Activated T-helper 1 cell treated with Interleukin-2 at 50 U/mL for 16 hours (primary cell): Measurements from ENCODE around the gene TUBGCP2.
"Not testable (repeated sequence)": the region's sequence is repeated elsewhere in the genome, so short reads cannot be mapped to it uniquely, and the experiment has no call there.

Experiments used
- DNase-seq: peaks from one replicate; pipeline ENCODE4 v3.0.0-alpha.2; 2020; ENCODE audit warnings: low read depth

TUBGCP2 gene

DNA sequence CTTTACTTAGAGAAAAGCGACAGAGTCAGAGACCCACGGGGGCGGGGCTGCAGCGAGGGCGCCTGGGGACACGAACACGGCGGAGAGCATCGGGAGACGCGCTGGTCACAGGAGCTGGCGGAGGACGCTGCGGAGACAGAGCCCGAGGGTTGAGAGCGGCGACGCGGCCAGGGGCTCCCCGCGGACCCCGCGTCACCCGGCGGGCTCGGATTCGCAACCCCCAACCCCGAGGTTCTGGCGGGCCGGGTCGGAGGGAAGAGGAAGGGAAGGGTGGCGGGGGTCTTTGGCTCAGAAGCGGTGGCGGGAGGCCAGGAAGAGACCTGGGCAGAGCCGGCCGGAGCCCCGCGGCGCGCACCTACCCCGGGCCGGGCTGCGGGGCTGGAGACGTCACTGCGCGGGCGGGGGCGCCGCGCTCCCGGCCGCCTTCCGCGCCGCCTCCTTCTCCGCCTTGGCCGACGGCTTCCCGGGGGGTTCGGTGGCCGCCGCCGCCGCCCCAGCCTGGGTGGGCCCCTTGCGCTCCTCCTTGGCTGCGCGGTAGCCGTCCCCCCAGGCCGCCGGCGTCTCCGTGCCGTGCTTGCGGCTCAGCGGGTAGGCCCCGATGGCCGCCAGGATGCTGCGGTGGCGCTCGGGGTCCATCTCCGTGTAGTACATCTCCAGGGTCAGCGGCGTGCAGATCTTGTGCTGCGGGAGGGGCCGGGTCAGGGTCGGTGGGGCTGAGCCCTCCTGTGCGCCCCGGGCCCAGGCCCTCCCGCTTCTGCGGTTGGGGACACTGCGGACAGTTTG, 17.0 kb upstream of the TUBGCP2 start:
- no peak for DNase-seq

- DNase-seq: no peak
Observed at GRCh38 chr10:133324857-133325260, 16.2 kb upstream of the TUBGCP2 start.

GRCh38 chr10:133324198-133324792, 15.6 kb upstream of the TUBGCP2 start:
- peak; percentile 36 for DNase-seq

DNA sequence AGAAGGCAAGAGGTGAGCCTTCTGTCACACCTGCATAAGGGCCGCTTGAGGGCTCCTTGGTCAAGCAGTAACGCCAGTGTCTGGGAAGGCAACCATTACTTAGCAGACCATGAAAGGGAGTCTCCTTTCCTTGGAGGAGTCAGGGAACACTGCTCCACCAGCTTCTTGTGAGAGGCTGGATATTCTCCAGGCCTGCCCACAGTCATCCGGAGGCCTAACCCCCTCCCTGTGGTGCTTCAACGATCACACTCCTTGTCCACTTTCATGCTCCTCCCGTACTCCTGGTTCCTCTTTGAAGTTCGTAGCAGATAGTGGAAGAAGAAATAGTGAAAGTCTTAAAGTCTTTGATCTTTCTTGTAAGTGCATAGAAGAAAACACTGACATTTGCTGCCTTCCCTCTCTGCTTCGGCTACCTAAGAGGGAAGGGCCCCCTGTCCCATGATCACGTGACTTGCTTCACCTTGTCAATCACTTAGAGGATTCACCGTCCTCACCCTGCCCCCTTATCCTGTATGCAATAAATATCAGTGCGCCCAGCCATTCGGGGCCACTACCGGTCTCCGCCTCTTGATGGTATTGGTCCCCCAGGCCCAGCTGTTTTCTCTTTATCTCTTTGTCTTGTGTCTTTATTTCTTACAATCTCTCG, 13.5 kb upstream of the TUBGCP2 start:
- DNase-seq: not testable (repeated sequence)

GRCh38 chr10:133320852-133321422, 12.3 kb upstream of the TUBGCP2 start:
- DNase-seq: not testable (repeated sequence)

- peak; percentile 45 for DNase-seq
Observed at GRCh38 chr10:133318494-133319127, 9.9 kb upstream of the TUBGCP2 start.

- no peak for DNase-seq
Observed at GRCh38 chr10:133316732-133317131, 8.1 kb upstream of the TUBGCP2 start.

DNA sequence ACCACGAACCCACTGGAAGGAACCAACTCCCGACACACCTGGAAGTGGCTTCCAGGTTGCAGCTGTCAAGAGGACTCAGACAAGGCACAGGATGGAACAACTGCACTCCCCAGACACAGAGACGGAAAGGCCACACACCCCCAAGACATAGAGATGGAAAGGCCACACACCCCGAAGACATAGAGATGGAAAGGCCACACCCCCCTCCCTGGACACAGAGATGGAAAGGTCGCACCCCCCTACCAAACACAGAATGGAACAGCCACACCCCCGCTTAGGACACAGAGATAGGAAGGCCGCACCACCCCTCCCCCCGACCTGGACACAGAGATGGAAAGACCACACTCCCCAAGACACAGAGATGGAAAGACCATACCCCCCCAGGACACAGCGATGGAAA, 7.6 kb upstream of the TUBGCP2 start:
- no peak for DNase-seq

GRCh38 chr10:133315847-133316246, 7.2 kb upstream of the TUBGCP2 start:
- DNase-seq: no peak

- no peak for DNase-seq
Observed at GRCh38 chr10:133314911-133315310, 6.2 kb upstream of the TUBGCP2 start.

GRCh38 chr10:133313192-133313591, 4.5 kb upstream of the TUBGCP2 start:
- no peak for DNase-seq

DNA sequence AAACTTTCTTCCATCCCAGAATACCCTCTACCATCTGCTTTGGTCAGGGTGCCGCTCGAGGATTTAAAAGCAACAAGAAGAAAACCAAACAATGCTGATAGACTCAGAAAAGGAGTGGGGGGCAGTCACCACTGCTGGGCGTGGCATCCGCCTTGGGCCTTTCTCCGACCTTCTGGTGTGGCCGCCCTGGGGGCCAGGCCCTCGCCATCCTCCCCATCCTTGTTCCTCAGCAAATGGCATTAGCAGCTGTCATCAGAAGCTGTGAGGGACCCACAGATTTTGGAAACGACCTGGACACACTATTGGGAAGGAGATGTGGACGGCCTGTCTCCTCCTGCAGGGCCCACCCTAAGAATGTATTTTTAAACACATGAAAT, 4.1 kb upstream of the TUBGCP2 start:
- DNase-seq: no peak

DNA sequence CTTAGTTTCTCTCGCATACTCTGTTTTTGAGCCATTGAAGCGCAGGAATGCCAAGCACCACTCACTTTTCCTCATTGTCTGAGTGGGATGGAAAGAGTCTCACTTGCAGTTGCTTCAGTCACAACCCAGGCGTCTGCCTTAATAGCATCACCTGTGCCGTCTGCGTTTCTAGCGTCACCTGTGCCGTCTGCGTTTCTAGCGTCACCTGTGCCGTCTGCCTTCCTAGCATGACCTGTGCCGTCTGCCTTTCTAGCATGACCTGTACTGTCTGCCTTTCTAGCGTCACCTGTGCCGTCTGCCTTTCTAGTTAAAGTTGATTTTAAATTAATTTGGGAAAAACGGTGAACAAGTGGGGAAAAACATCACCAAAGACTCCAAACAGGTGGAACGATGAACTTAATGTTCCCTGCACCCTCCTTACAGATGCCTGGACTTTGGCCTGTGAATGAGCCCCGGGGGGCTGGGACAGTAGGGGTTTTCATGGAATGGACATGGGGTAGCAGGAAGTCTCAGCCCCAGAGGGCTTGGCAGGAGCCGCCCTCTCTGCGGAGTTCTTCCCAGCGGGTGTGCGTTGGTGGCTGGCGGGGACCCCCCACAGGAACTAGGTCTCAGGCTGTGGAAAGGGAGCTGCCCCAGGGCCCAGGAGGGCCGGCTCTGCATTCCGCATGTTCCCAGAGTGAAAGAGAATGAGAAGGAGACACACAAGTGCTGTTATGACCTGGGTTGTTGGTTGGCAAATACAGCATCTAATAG, 3.5 kb upstream of the TUBGCP2 start:
- DNase-seq: no peak

DNA sequence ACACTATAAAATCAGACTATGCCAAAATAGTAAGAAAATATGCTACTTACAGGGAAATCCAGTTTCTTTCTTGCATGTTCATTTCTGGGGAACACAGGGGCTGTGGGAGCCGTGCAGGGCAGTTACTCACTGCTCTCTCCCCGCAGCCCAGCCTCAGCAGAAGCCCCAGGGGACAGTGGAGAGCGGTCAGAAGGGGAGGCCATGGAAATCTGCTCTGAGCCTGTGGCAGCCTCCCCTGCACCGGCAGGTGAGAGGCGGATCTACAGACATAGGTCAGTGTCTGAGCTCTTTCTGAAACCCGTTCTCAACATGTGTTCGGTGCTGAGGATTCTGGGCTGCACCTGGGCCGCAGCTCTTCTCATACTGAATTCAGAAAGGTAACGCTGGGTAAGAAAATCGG, 2.9 kb upstream of the TUBGCP2 start:
- DNase-seq: no peak

DNA sequence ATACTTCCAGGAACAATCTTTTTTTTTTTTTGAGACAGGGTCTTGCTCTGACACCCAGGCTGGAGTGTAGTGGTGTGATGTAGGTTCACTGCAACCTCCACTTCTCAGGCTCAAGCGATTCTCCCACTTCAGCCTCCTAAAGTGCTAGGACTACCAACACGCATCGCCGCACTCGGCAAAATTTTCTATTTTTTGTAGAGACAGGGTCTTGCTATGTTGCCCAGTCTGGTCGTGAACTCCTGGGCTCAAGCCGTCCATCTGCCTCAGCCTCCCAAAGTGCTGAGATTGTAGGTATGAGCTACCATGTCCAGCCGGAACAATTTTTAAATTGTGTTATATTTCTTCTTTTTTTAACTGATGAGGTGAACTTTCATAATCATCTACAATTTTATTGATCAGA, 2.1 kb upstream of the TUBGCP2 start:
- DNase-seq: no peak

DNA sequence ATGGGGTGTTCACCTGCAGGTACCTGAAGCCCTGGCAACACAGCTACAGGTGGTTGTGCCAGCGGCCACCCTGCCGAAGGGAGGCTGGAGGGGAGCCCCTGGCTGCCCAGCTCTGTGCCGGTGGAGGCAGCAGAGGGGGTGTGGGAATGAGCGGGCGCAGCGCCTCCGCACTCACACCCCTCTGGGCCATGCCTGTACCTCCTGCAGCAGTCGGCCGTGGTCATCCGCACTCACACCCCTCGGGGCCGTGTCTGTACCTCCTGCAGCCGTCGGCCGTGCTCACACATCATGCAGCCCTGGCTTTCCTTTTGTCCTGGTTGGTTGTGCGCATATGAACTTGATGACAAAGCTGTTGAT, 1.7 kb upstream of the TUBGCP2 start:
- no peak for DNase-seq

DNA sequence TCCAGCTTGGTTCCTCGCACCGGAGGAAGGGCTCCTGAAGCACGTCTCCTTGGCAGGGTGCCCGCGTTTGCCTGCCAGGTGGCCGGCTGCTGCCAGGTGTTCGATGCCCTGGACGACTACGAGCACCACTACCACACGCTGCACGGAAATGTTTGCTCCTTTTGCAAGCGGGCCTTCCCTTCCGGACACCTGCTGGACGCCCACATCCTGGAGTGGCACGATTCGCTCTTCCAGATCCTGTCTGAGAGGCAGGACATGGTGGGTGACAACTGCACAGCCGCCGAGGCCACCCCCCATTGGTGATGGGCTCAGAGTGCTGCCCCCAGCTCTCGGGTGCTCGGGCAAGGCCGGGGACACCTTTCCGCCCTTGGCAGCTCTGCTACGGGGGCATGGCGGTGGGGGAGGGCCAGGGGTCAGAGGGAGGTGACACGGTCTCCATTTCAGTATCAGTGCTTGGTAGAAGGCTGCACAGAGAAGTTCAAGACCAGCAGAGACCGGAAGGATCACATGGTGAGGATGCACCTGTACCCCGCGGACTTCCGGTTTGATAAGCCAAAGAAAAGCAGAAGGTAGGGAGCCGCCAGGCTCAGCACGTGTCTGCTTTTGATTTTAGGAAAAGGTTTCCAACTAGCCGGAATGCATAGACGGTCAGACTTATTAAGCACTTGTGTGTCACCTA, 1.2 kb upstream of the TUBGCP2 start:
- no peak for DNase-seq

- peak; percentile 86 for DNase-seq
Observed at GRCh38 chr10:133309100-133309719, 538 bp upstream of the TUBGCP2 start.

DNA sequence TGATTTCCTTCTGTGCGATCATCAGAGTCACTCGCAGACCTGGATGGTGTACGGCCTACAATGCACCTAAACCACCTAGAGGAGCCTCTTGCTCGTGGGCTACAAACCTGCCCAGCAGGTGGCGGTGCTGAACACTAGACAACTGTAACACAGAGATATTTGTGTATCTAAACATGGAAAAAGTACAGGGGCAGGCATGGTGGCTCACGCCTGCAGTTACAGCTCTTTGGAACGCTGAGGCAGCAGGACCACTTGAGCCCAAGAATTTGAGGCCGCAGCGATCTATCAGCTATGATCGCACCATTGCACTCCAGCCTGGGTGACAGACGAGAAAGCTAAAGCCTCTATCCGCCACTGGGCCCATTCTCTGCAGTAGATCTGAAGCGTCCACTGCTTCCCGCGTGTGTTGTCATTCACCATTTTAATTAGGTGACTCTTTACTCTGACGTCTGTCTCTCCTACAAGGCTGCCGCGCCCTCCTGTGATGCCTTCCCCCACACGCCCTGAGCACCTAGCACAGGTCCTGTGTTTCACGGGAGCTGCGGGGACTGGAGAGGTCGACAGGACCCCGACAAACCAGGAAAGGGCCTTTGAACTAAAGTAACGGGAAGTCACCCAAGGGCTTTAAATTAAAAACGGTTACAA, 774 bp downstream of the TUBGCP2 start:
- peak; percentile 71 for DNase-seq

DNA sequence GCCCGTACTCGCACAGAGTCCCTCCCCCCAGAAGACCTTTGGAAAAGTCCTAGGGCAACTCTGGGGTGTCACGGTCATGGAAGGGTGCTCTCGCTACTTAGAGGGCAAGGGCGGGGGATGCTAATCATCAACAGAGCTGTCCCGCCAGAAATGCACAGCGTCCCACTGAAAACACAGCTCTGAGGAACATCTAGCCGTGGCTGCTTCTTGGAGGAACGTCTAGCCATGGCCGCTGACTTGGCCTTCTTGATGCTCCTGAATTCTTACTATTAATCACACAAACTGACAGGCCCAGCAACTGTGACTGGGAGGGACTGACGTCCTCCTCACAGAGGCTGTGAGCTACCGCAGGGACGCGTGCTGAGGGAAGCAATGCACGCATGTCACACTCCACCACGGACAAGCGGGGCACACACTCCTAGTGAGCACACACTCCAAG, 1.7 kb downstream of the TUBGCP2 start:
- DNase-seq: no peak
